ENCODE results near the gene FCER2. TPM values are rescaled to one million over a fixed set of nuclear protein-coding genes. Genes with fewer than 3 reads are reported as not detected.

FCER2 gene
- total RNA-seq, 1 donor from 2014 or later: not detected

DNA sequence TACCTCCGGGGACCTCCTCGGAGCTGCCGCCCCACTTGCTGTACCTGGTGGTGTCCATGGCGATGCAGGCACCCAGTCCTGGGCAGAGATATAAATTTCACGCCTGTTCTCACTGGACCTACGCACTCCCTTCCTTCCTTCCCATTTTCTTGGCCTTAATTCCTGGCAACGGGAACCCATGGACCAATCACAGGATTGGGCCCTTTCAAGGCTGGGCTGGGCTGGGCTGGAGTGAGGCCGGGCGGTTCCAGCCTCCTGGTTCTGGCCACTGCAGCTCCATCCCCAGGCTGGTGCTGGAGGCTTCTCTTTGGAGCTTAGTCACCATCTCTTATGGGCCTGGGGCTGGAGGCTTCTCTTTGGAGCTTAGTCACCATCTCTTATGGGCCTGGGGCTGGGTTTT, 30.1 kb upstream of the FCER2 start, which contains the start of gene CLEC4G:
CLEC4G (minus strand) TSS at position 66 of the 400 bp plus-strand sequence; CDS start at position 58, 8 bp downstream.
- Mint-ChIP-seq H3K9me3 (ENCODE audit: low read depth) (no peaks in the 10 kb centered on the region), H3K4me1 (ENCODE audit: low read depth) (no peaks in the 10 kb centered on the region), H3K27me3 (peaks cover 86% of the 10 kb centered on the region), H3K36me3 (ENCODE audit: insufficient read depth) (no peaks in the 10 kb centered on the region), H3K4me3 (ENCODE audit: low read depth) (no peak within 1 kb of the TSS), H3K27ac (no peak within 1 kb of the TSS)
- no peak for DNase-seq (ENCODE audit: low spot score, unreplicated experiment)
- TF ChIP-seq, protein P1, sequence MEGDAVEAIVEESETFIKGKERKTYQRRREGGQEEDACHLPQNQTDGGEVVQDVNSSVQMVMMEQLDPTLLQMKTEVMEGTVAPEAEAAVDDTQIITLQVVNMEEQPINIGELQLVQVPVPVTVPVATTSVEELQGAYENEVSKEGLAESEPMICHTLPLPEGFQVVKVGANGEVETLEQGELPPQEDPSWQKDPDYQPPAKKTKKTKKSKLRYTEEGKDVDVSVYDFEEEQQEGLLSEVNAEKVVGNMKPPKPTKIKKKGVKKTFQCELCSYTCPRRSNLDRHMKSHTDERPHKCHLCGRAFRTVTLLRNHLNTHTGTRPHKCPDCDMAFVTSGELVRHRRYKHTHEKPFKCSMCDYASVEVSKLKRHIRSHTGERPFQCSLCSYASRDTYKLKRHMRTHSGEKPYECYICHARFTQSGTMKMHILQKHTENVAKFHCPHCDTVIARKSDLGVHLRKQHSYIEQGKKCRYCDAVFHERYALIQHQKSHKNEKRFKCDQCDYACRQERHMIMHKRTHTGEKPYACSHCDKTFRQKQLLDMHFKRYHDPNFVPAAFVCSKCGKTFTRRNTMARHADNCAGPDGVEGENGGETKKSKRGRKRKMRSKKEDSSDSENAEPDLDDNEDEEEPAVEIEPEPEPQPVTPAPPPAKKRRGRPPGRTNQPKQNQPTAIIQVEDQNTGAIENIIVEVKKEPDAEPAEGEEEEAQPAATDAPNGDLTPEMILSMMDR (IDR thresholded peaks at IDR 0.05; ENCODE audit: unreplicated experiment): no peak

DNA sequence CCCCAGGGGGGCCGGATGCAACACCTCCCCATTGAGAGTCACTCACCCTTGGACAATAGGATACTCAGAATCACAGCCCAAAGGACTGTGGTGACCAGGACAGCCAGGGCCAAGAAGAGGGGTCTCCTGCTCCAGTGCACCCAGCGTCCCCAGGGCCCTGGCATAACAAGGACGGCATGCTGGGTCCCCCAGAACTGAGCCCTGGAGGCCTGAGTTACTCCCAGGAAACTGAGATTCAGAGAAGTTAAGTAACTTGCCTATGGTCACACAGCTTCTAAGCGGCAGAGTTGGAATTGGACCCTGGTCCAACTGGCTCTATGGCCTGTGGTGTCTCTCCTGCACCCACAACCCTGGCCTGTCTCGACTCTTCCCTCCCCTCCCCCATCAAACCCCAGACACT, 29.7 kb upstream of the FCER2 start:
- TF ChIP-seq, protein P1 (IDR thresholded peaks at IDR 0.05; ENCODE audit: unreplicated experiment): no peak
- Mint-ChIP-seq H3K36me3 (ENCODE audit: insufficient read depth) (no peaks in the 10 kb centered on the region), H3K4me3 (ENCODE audit: low read depth) (no peak overlapping the region), H3K27ac (no peak overlapping the region), H3K27me3 (peaks cover 85% of the 10 kb centered on the region), H3K4me1 (ENCODE audit: low read depth) (no peaks in the 10 kb centered on the region), H3K9me3 (ENCODE audit: low read depth) (no peaks in the 10 kb centered on the region)
- no peak for DNase-seq (ENCODE audit: low spot score, unreplicated experiment)

DNA sequence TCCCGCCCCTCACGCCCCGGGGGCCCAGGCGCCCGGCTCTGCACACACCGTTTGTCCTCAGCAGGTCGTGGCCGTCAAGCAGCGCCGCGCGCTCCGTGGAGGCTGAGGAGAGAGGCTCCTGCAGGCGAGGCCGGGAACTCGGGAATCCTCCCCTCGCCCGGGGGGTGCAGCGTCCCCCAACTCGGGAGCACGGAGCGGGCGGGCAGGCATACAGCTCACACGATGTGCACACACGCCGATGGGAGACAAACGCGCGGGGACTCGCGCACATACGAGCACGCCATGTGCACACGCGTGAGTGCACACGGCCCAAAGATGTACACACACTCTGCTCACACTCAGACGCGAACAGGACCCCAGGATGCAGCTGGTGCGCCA, 29.3 kb upstream of the FCER2 start:
- no peaks in the 10 kb centered on the region for H3K4me1 Mint-ChIP-seq (ENCODE audit: low read depth)
- no peaks in the 10 kb centered on the region for H3K9me3 Mint-ChIP-seq (ENCODE audit: low read depth)
- H3K27ac Mint-ChIP-seq: no peak overlapping the region
- H3K27me3 Mint-ChIP-seq: peaks cover 84% of the 10 kb centered on the region
- DNase-seq (ENCODE audit: low spot score, unreplicated experiment): no peak
- TF ChIP-seq, protein P1 (IDR thresholded peaks at IDR 0.05; ENCODE audit: unreplicated experiment): no peak
- H3K36me3 Mint-ChIP-seq (ENCODE audit: insufficient read depth): no peaks in the 10 kb centered on the region
- no peak overlapping the region for H3K4me3 Mint-ChIP-seq (ENCODE audit: low read depth)

- no peak for DNase-seq (ENCODE audit: low spot score, unreplicated experiment)
- H3K4me3 Mint-ChIP-seq (ENCODE audit: low read depth): no peak overlapping the region
Observed at GRCh38 chr19:7730286-7731217, 28.6 kb upstream of the FCER2 start.

GRCh38 chr19:7729831-7730285, 27.9 kb upstream of the FCER2 start:
- TF ChIP-seq, protein P1 (IDR thresholded peaks at IDR 0.05; ENCODE audit: unreplicated experiment): no peak
- no peak overlapping the region for H3K4me3 Mint-ChIP-seq (ENCODE audit: low read depth)
- H3K27ac Mint-ChIP-seq: no peak overlapping the region
- no peaks in the 10 kb centered on the region for H3K9me3 Mint-ChIP-seq (ENCODE audit: low read depth)
- no peak for DNase-seq (ENCODE audit: low spot score, unreplicated experiment)
- H3K4me1 Mint-ChIP-seq (ENCODE audit: low read depth): no peaks in the 10 kb centered on the region
- H3K27me3 Mint-ChIP-seq: peaks cover 76% of the 10 kb centered on the region
- no peaks in the 10 kb centered on the region for H3K36me3 Mint-ChIP-seq (ENCODE audit: insufficient read depth)

More at GRCh38 chr19:7730286-7731217, 28.6 kb upstream of the FCER2 start:
- Mint-ChIP-seq H3K27ac (no peak overlapping the region), H3K36me3 (ENCODE audit: insufficient read depth) (no peaks in the 10 kb centered on the region), H3K9me3 (ENCODE audit: low read depth) (no peaks in the 10 kb centered on the region), H3K27me3 (peaks cover 81% of the 10 kb centered on the region), H3K4me1 (ENCODE audit: low read depth) (no peaks in the 10 kb centered on the region)
- TF ChIP-seq, protein P1 (IDR thresholded peaks at IDR 0.05; ENCODE audit: unreplicated experiment): no peak

Data from progenitor cell of endocrine pancreas (in vitro differentiated cells).